Astrocyte of the cerebellum (primary cell): Measurements from ENCODE around the gene RIN2.

Experiments
- DNase-seq: peaks from one replicate; pipeline ENCODE4 v3.0.0-alpha.2; 2011; ENCODE audit warnings: low read depth
- H3K4me3 ChIP-seq: 2 replicates; pipeline ENCODE4 v1.5.1; 2011; ENCODE audit warnings: mild to moderate bottlenecking, low read depth, low read length, moderate library complexity
- CTCF ChIP-seq: IDR thresholded peaks from 2 replicates; pipeline ENCODE4 v1.5.1; 2012; ENCODE audit warnings: low read length, low read depth, moderate library complexity, mild to moderate bottlenecking; ENCODE audit errors: missing control alignments
- in situ Hi-C: cut with HindIII; loops from 2 replicates; pipeline ENCODE4 v1.10.0; 2017; ENCODE audit warnings: low sequenced_read_pairs

The RIN2 gene

GRCh38 chr20:19782669-19783068 lies 24.6 kb downstream of the RIN2 start:
- H3K4me3 ChIP-seq, result no peak overlapping the region
- DNase-seq, result no peak
- in situ Hi-C loops, result loop anchor here (10.0 kb wide), 1 partner anchor 192 kb away; no protein-coding TSS in a partner anchor
- TF ChIP-seq CTCF, result no peak

- TF ChIP-seq CTCF, result no peak
- H3K4me3 ChIP-seq, result no peak overlapping the region
- no peak for DNase-seq
- in situ Hi-C loops, result loop anchor here (10.0 kb wide), 1 partner anchor 191 kb away; no protein-coding TSS in a partner anchor
Measured at GRCh38 chr20:19783966-19784401, 25.9 kb downstream of the RIN2 start.

GRCh38 chr20:19784511-19785172 lies 26.6 kb downstream of the RIN2 start:
- in situ Hi-C loops, result loop anchor here (10.0 kb wide), 1 partner anchor 190 kb away; no protein-coding TSS in a partner anchor
- peak; percentile 68 for TF ChIP-seq CTCF
- DNase-seq, result peak; percentile 84
- no peak overlapping the region for H3K4me3 ChIP-seq

- in situ Hi-C loops, result loop anchor here (10.0 kb wide), 1 partner anchor 189 kb away; no protein-coding TSS in a partner anchor
- H3K4me3 ChIP-seq, result no peak overlapping the region
- no peak for DNase-seq
- no peak for TF ChIP-seq CTCF
Measured at GRCh38 chr20:19785173-19785982, 27.3 kb downstream of the RIN2 start.

- H3K4me3 ChIP-seq, result no peak overlapping the region
- DNase-seq, result no peak
- in situ Hi-C loops, result loop anchor here (10.0 kb wide), 1 partner anchor 189 kb away; no protein-coding TSS in a partner anchor
- no peak for TF ChIP-seq CTCF
Measured at GRCh38 chr20:19785983-19786285, 27.9 kb downstream of the RIN2 start.

GRCh38 chr20:19786311-19786710 lies 28.3 kb downstream of the RIN2 start:
- DNase-seq, result peak; percentile 94
- in situ Hi-C loops, result loop anchor here (10.0 kb wide), 1 partner anchor 188 kb away; no protein-coding TSS in a partner anchor
- TF ChIP-seq CTCF, result no peak
- no peak overlapping the region for H3K4me3 ChIP-seq
